ENCODE data around the gene REEP2.

REEP2 gene

GRCh38 chr5:138448481-138449398 lies 9.9 kb downstream of the REEP2 start:
- DNase-seq (no peak), ATAC-seq (no peak)

- ATAC-seq (peak; percentile 80), DNase-seq (peak; percentile 91)
These were observed 10.8 kb downstream of the REEP2 start for GRCh38 chr5:138449501-138450239.

GRCh38 chr5:138450971-138451370 lies 12.1 kb downstream of the REEP2 start:
- no peak for DNase-seq
- ATAC-seq: no peak

- DNase-seq: no peak
- no peak for ATAC-seq
These were observed 13.9 kb downstream of the REEP2 start for GRCh38 chr5:138452720-138453119.

GRCh38 chr5:138453590-138453989 lies 14.7 kb downstream of the REEP2 start:
- ATAC-seq (no peak), DNase-seq (no peak)

GRCh38 chr5:138454121-138454520 lies 15.3 kb downstream of the REEP2 start:
- ATAC-seq: no peak
- DNase-seq: no peak

GRCh38 chr5:138455232-138455930 lies 16.5 kb downstream of the REEP2 start:
- no peak for DNase-seq
- no peak for ATAC-seq

- ATAC-seq: no peak
- peak; percentile 20 for DNase-seq
These were observed 18.8 kb downstream of the REEP2 start for GRCh38 chr5:138457531-138458275.

GRCh38 chr5:138458384-138458783 lies 19.5 kb downstream of the REEP2 start:
- ATAC-seq (no peak), DNase-seq (no peak)

- DNase-seq (no peak), ATAC-seq (peak; percentile 15)
These were observed 20.0 kb downstream of the REEP2 start for GRCh38 chr5:138458856-138459255.

- peak; percentile 91 for DNase-seq
- peak; percentile 84 for ATAC-seq
These were observed 20.6 kb downstream of the REEP2 start for GRCh38 chr5:138459311-138459933.

GRCh38 chr5:138460032-138460693 lies 21.3 kb downstream of the REEP2 start:
- no peak for ATAC-seq
- DNase-seq: no peak

GRCh38 chr5:138461343-138462125 lies 22.7 kb downstream of the REEP2 start:
- ATAC-seq: no peak
- DNase-seq: no peak

- ATAC-seq (no peak), DNase-seq (peak; percentile 19)
These were observed 24.7 kb downstream of the REEP2 start for GRCh38 chr5:138463419-138464007.

GRCh38 chr5:138464008-138464387 lies 25.1 kb downstream of the REEP2 start:
- peak; percentile 59 for ATAC-seq
- DNase-seq: peak; percentile 97

- DNase-seq (peak; percentile 95), ATAC-seq (peak; percentile 79)
These were observed 25.8 kb downstream of the REEP2 start for GRCh38 chr5:138464388-138465260.

- ATAC-seq: peak; percentile 59
- peak; percentile 95 for DNase-seq
These were observed 26.6 kb downstream of the REEP2 start, which contains the start of gene EGR1 for GRCh38 chr5:138465261-138466124. Gene EGR1, plus strand, starts transcription at chr5:138465479. Its CDS starts 283 bp downstream, at chr5:138465762.

All from stimulated activated naive CD8-positive, alpha-beta T cell treated with anti-CD3 and anti-CD28 coated beads, Interleukin-15, Interleukin-2, amounts not matched to agents 100 U/mL and 50 U/mL, for 24 hours (primary cell).